ENCODE results near the gene RINT1. TPM values are rescaled to one million over a fixed set of nuclear protein-coding genes. Genes with fewer than 3 reads are reported as not detected.
"Not testable (repeated sequence)": the region's sequence is repeated elsewhere in the genome, so short reads cannot be mapped to it uniquely, and the experiment has no call there.

The RINT1 gene
- total RNA-seq, 3 donors from 2014 or later, result 12.4 to 15.6 (median 13.6) TPM

DNA sequence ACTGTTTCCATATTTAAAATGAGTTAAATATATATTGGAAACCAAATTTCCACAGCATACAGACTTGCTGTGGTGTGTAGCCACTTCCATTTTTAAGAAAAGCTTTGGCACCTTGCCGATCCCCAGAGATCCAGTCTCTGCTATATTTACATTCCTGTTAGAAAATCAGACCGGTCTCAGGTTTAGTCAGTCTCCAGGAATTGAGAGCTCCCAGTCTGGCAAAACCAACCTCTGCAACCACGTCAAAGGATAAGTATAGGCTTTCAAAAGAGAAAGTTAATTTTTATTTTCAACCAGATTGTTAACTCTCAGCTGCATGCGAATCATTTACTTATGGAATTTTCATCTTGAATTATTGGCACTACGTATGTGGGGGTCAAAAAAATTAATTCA lies 38.1 kb upstream of the RINT1 start:
- H3K36me3 ChIP-seq (ENCODE audit: low read depth), result no peaks in the 10 kb centered on the region
- no peaks in the 10 kb centered on the region for H3K9me3 ChIP-seq
- no peaks in the 10 kb centered on the region for H3K4me1 ChIP-seq (ENCODE audit: low read depth)
- intact Hi-C loops (cut with DNase I, micrococcal nuclease), result no loop called here
- TF ChIP-seq CTCF (IDR thresholded peaks at IDR 0.05), result no peak
- DNase-seq (no peak), ATAC-seq (no peak)
- no peak overlapping the region for H3K4me3 ChIP-seq

GRCh38 chr7:105496521-105496920 lies 35.5 kb upstream of the RINT1 start:
- no peak overlapping the region for H3K4me3 ChIP-seq
- TF ChIP-seq CTCF (IDR thresholded peaks at IDR 0.05), result no peak
- ATAC-seq, result no peak
- intact Hi-C loops (cut with DNase I, micrococcal nuclease), result no loop called here
- H3K4me1 ChIP-seq (ENCODE audit: low read depth), result no peaks in the 10 kb centered on the region
- no peak for DNase-seq
- no peaks in the 10 kb centered on the region for H3K36me3 ChIP-seq (ENCODE audit: low read depth)
- H3K9me3 ChIP-seq, result no peaks in the 10 kb centered on the region

GRCh38 chr7:105497016-105497415 lies 35.0 kb upstream of the RINT1 start:
- H3K4me1 ChIP-seq (ENCODE audit: low read depth), result no peaks in the 10 kb centered on the region
- intact Hi-C loops (cut with DNase I, micrococcal nuclease), result no loop called here
- H3K36me3 ChIP-seq (ENCODE audit: low read depth), result no peaks in the 10 kb centered on the region
- ATAC-seq (no peak), DNase-seq (no peak)
- no peak for TF ChIP-seq CTCF (IDR thresholded peaks at IDR 0.05)
- H3K4me3 ChIP-seq, result no peak overlapping the region
- no peaks in the 10 kb centered on the region for H3K9me3 ChIP-seq

- H3K36me3 ChIP-seq (ENCODE audit: low read depth), result no peaks in the 10 kb centered on the region
- TF ChIP-seq CTCF (IDR thresholded peaks at IDR 0.05), result no peak
- no peaks in the 10 kb centered on the region for H3K9me3 ChIP-seq
- DNase-seq, result no peak
- intact Hi-C loops (cut with DNase I, micrococcal nuclease), result no loop called here
- no peaks in the 10 kb centered on the region for H3K4me1 ChIP-seq (ENCODE audit: low read depth)
- ATAC-seq, result no peak
- no peak overlapping the region for H3K4me3 ChIP-seq
Observed at GRCh38 chr7:105502173-105502572, 29.8 kb upstream of the RINT1 start.

- TF ChIP-seq CTCF (IDR thresholded peaks at IDR 0.05), result no peak
- intact Hi-C loops (cut with DNase I, micrococcal nuclease), result no loop called here
- Histone ChIP-seq H3K4me3 (no peak overlapping the region), H3K36me3 (ENCODE audit: low read depth) (no peaks in the 10 kb centered on the region), H3K4me1 (ENCODE audit: low read depth) (no peaks in the 10 kb centered on the region), H3K9me3 (no peaks in the 10 kb centered on the region)
- DNase-seq (no peak), ATAC-seq (no peak)
Observed at GRCh38 chr7:105512415-105512814, 19.6 kb upstream of the RINT1 start.

GRCh38 chr7:105512926-105513526 lies 19.0 kb upstream of the RINT1 start:
- H3K9me3 ChIP-seq, result no peaks in the 10 kb centered on the region
- no peak for ATAC-seq
- no peaks in the 10 kb centered on the region for H3K4me1 ChIP-seq (ENCODE audit: low read depth)
- intact Hi-C loops (cut with DNase I, micrococcal nuclease), result no loop called here
- no peak for TF ChIP-seq CTCF (IDR thresholded peaks at IDR 0.05)
- no peaks in the 10 kb centered on the region for H3K36me3 ChIP-seq (ENCODE audit: low read depth)
- H3K4me3 ChIP-seq, result no peak overlapping the region
- no peak for DNase-seq

DNA sequence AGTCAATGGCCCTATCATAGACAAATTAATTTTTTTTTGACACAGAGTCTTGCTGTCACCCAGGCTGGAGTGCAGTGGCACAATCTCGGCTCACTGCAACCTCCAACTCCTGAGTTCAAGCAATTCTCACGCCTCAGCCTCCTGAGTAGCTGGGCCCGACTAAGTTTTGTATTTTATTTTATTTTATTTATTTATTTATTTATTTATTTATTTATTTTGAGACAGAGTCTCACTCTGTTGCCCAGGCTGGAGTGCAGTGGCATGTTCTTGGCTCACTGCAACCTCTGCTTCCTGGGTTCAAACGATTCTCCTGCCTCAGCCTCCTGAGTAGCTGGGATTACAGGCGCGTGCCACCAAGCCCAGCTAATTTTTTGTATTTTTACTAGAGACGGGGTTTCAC lies 16.4 kb upstream of the RINT1 start:
- intact Hi-C loops (cut with DNase I, micrococcal nuclease); ATAC-seq: not testable (repeated sequence)

More for the DNA sequence above, 16.4 kb upstream of the RINT1 start:
- H3K36me3 ChIP-seq (ENCODE audit: low read depth); H3K4me1 ChIP-seq (ENCODE audit: low read depth); DNase-seq; H3K9me3 ChIP-seq; H3K4me3 ChIP-seq: not testable (repeated sequence)
